A549 (cell line): Measurements from ENCODE around the gene FAM107B.

Experiments
- CHD2 ChIP-seq: fragments of 150-350 bp; IDR thresholded peaks from 2 replicates; pipeline ENCODE4 v1.6.1; 2014; ENCODE audit warnings: low read length; ENCODE audit not compliant: partially characterized antibody
- CTCF ChIP-seq: fragments of >200 bp; sonication (Bioruptor Twin); formaldehyde crosslinking; IDR thresholded peaks from 3 replicates; pipeline ENCODE4 v1.5.1; 2016
- EP300 ChIP-seq, 2 experiments: fragments of >200 bp; sonication (Bioruptor Twin); formaldehyde crosslinking; IDR thresholded peaks; 2 replicates in 1 of 2; 3 replicates in 1 of 2; pipeline ENCODE4 v1.6.1; 2016 to 2017
- NFE2L2 ChIP-seq: fragments of 150-350 bp; conservative IDR thresholded peaks from 2 replicates; pipeline ENCODE4 v1.6.1; 2014; ENCODE audit warnings: low read length
- POLR2A ChIP-seq: IDR thresholded peaks from 2 replicates; pipeline ENCODE4 v1.6.1; 2012; ENCODE audit warnings: mild to moderate bottlenecking, low read length
- RAD21 ChIP-seq, 2 experiments: fragments of >200 bp in 1 of 2; sonication (Bioruptor Twin) in 1 of 2; formaldehyde crosslinking in 1 of 2; IDR thresholded peaks in 1 of 2; conservative IDR thresholded peaks in 1 of 2; 2 replicates in 1 of 2; 3 replicates in 1 of 2; pipeline ENCODE4 v1.6.1; 2012 to 2018; ENCODE audit warnings: inconsistent platforms in 1 of 2
- ZNF302 ChIP-seq: fragments of 250-450 bp; sonication (Bioruptor Pico); IDR thresholded peaks from 2 replicates; pipeline ENCODE4 v1.9.0; 2021; ENCODE audit warnings: inconsistent platforms, mild to moderate bottlenecking, moderate library complexity

GRCh38 chr10:14485986-14486385 lies 288.7 kb downstream of the FAM107B start:
- TF ChIP-seq CTCF: no peak
- TF ChIP-seq EP300 (IDR thresholded peaks at IDR 0.05): no peak
- no peak for TF ChIP-seq NFE2L2
- no peak for TF ChIP-seq POLR2A
- no peak for TF ChIP-seq RAD21 (conservative IDR thresholded peaks at IDR 0.05 in 1 of 2, IDR thresholded peaks at IDR 0.05 in 1 of 2)
- no peak for TF ChIP-seq CHD2
- no peak for TF ChIP-seq ZNF302
